Stimulated activated CD4-positive, alpha-beta T cell treated with anti-CD3 and anti-CD28 coated beads, Interleukin-4, amount 100 ng/mL, for 24 hours (primary cell): ENCODE measurements around the gene PTPRG.
"Not testable (repeated sequence)": the region's sequence is repeated elsewhere in the genome, so short reads cannot be mapped to it uniquely, and the experiment has no call there.

Experiments
- DNase-seq: peaks from one replicate; pipeline ENCODE4 v3.0.0-alpha.2; 2020

PTPRG gene

DNA sequence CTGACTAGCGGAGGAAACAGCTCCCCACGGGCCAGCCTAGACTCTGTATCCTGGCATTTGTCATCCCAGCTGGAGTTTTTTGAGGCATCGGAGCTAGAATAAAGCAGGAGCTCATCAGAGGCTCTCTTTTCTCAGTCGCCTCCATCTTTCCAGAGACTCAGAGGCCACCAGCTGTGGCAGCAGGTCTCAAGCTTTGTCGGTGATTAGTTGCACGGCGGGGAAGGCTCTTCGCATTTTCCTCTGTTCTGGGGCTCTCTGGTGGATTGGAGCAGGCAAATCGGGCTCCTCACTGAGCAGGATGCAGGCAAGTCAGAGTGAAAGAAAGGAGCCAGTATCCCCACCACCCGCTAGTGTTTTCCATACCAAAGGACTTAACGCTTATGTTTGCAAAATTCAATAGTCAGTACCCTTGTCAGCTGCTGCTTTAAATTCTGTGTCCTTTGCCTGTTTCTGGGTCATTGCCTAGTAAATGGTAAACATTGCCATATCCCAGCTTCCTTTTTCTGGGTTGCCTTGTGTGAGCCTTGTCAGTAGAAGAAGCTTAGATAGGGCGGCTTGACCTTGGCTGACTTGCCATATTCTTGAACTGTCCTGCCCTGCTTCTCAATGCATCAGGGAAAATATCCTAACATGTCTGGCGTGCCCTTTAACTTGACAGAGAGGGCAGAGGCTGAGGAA lies 127.1 kb downstream of the PTPRG start:
- no peak for DNase-seq

DNA sequence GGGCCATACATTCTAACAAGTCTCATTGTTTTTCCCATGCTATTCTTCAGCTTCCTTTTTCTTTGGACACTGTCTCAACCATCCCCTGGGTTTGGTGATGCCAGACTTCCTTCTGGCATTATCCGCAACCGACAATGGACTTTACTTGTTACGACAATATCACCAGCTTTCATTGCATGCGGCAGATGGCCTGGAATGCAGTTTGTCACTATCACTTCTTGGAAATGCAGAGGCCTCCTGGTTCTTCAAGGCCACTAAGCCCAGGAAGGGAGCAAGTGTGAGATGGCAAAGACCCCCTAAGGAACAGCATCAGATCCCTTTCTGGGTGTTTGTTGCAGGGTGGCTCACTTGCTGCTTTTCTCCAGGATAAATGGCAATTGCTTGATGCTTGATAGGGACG lies 128.6 kb downstream of the PTPRG start:
- no peak for DNase-seq

GRCh38 chr3:61691466-61691865 lies 130.1 kb downstream of the PTPRG start:
- no peak for DNase-seq

- no peak for DNase-seq
These were observed 135.9 kb downstream of the PTPRG start for GRCh38 chr3:61697301-61697700.

DNA sequence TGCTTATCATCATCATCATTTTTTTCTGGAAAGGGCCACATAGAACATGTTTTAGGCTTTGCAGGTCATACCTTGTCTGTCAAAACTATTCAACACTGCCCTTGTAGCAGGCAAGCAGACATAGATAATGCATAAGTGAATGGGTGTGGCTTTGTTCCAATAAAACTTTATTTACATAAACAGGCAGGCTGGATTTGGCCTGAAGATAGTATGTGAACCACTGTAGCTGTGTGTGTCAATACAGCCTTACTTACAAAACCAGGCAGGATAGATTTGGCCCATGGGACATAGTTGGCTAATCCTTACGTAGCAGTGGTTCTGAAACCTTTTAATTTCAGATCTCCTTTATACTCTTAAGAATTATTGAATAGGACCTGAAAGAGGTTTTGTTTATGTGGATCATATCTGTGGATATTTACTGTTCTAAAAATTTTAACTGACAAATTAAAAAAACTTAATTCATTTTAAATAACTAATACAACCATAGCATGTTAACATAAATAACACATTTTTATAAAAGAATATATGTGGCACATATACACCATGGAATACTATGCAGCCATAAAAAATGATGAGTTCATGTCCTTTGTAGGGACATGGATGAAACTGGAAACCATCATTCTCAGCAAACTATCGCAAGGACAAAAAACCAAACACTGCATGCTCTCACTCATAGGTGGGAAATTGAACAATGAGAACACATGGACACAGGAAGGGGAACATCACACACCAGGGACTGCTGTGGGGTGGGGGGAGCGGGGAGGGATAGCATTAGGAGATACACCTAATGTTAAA lies 137.1 kb downstream of the PTPRG start:
- not testable (repeated sequence) for DNase-seq

DNA sequence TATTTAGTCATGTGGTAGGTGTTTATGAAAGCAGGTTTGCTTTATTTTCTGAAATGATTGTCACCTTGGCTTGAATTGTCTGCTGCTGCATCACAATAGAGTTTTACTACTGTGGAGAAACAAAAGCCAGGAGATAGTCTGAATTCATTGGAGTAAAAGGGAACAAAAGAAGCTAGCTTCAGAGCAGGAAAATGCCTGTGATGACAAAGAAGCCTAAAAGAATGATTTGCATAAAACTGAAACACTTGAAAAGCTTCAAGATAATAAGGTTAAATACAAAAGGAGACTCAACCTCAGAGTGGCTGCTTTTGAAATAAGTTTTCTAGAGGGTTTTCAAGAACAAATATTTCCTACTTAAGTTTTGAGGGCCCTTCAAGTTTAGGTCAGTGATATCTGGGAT lies 138.3 kb downstream of the PTPRG start:
- no peak for DNase-seq

GRCh38 chr3:61701011-61701410 lies 139.6 kb downstream of the PTPRG start:
- no peak for DNase-seq

- no peak for DNase-seq
These were observed 141.1 kb downstream of the PTPRG start for GRCh38 chr3:61702453-61702852.

DNA sequence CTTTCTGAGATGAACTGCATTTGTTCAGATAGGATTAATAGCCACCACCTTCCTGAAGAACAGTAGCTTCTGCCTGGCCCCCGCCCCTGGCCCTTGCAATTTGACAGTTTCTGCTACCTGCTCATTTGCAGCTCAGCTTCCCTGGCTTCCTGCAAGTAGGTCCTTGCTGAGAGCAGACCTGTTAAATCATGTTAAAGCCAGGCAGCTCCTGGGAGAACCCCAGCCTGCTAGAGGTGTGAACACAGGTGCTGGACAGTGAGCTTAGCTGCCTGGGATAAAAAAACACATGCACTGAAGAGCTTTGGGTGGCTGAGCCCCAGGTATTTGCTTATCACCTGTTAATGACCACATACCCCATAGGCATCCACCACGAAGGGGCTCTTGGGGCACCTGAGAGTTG lies 143.4 kb downstream of the PTPRG start:
- no peak for DNase-seq

- DNase-seq: no peak
These were observed 146.1 kb downstream of the PTPRG start for GRCh38 chr3:61707492-61707891.

GRCh38 chr3:61710920-61711319 lies 149.5 kb downstream of the PTPRG start:
- not testable (repeated sequence) for DNase-seq

DNA sequence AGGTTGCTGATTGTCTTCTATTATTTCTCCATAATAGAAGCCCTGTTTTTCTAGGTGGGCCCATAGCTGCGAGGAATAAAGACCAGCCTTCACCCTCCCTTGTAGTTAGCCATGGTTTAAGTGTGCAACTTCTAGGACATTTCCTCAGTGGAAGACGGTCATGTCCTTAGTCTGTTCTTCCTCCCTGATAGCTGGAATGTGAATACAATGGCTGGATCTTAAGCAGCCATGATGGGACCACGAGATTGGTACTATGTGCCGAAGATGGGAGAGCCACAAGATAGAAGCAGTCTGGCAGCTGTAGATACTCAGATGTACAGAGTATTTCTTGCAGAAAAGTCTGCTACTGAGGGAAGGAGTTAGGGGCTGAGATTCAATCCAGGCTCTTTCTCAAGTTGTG lies 152.9 kb downstream of the PTPRG start:
- no peak for DNase-seq

DNA sequence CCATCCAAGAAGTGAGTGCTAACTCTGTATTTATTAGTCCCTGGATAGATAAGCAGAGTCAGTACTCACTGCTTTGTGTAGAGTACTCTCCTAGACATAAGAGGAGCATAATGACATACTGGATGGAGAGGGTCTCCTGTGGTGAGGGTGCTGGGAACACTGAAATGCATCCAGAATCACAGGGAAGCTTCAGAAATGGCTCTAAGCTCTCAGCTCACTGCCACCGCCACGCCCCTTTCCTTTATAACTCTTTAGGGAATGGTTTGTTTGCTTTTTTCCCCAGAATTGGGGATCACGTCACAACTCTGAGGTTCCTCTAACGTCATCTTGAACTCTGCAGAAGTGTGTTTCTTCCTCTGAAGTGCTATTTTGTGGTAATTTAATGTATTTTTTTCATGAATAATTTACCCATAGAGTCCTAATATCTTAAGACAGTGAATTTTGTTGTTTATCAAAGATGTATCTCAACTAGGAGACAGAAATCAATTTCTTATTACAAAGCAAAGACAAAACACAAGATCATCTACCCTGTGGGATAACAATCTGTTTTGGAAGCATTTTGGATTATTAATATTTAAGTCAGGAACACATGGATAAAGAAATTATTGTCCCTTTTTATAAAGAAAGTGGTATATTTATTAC lies 154.6 kb downstream of the PTPRG start:
- DNase-seq: no peak

DNA sequence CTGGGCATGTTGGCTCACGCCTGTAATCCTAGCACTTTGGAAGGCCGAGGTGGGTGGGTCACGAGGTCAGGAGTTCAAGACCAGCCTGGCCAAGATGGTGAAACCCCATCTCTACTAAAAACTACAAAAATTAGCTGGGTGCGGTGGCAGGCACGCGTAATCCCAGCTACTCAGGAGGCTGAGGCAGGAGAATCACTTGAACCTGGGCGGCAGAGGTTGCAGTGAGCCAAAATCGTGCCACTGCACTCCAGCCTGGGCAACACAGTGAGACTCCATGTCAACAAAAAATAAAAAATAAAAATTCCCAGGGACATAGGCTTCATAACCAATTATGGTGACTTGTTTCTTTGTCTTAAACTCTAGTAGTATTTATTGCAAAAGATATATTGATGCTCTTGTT lies 155.3 kb downstream of the PTPRG start:
- not testable (repeated sequence) for DNase-seq

DNA sequence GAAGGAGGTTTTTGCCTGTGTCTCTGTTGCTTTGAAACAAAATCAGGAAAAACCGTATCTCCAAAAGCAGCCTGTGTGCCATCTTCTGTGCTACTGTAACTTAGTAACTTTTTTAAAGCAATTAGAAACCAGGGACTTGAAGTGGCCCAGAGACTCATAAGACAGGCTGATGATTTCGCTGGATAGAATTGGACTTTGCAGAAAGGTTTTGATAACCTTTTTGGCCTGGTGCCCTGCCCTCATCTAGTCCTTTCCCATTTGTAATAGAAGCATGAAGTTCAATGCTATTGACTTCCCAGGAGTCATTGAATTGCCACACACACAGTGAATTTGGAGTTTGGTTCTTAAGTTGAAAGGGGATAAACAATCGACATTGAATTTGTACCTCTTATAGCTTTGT lies 157.2 kb downstream of the PTPRG start:
- no peak for DNase-seq

- DNase-seq: no peak
These were observed 158.1 kb downstream of the PTPRG start for GRCh38 chr3:61719278-61719977.

DNA sequence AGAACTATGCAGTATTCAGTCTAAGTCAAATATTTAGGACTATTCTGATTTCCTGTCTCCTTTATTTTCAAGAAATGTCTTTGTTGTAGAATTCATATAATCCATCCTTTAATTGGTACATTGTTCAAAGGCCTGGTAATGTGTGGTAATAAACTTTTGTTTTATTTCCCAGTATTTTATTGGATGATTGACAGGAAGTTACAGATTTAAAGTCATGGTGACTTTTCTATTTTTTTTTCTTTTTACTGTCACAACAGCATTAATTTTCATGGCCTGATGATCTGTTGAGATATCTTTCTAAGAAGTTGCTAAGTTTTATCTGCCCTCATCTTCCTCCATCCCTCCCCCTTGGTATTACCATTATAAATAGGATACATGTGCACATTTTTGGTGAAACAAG lies 161.7 kb downstream of the PTPRG start:
- no peak for DNase-seq

- no peak for DNase-seq
These were observed 162.8 kb downstream of the PTPRG start for GRCh38 chr3:61724183-61724582.

GRCh38 chr3:61724801-61725200 lies 163.4 kb downstream of the PTPRG start:
- no peak for DNase-seq

DNA sequence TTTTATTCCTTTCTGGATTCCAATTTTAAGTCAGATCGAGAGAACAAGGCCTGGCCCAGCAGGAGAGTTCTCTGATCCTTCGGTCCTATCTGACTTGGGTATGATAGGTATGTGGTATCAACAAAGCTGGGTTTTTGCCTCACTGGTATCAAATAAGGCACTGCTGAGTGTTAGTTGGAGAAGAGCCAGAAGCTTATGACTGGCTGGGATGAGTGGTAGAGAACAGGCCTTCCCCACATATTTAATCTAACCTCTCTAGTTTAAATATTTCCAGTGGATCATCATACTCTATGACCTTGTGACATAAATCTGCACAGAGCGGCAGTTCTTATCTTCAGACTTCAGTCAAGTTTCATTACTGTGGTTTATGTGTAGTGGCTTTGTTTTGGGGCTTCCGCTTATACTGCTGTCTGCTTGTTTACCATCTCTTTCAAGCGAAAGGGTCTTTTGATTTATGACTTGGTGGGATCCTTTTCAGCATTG lies 164.5 kb downstream of the PTPRG start:
- no peak for DNase-seq

DNA sequence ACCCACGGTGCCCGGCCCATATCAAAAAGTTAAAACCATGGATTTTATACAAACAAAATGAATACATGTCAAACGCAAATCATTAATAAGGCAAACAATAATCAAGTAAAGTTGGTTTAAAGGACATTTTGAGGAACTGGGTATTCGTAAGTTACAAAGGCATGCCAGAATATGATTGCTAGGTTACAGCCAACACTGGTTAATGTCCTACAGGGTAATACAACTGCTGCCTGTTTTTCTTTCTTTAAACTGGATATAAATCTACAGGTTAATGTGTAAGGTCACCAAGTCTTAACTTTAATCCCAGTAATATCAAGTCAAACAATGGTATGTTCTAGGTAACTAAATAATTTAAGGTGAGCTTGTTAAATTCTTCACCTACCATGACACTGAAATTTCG lies 166.1 kb downstream of the PTPRG start:
- DNase-seq: no peak

GRCh38 chr3:61729038-61729634 lies 167.8 kb downstream of the PTPRG start:
- DNase-seq: no peak

DNA sequence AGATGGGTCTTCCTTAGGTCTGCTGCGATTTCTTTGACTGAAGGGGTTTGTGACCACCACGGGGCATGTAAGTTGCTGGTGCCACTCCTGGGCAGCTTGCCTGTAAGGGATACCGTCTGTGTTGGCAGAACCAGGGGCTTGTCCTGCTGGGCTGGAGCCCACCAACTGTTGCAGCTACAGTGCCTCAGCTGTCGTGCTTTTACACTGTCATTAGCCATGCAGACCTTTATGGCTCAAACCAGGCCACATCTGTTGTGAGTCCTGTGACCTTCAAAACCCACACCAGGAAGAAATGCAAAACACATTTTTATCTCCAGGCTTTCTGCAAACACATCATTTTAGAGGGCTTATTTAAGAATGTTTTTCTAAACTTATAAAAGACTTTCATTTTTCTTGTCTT lies 168.7 kb downstream of the PTPRG start:
- DNase-seq: no peak
